Duodenal mucosa (tissue), 2 donors: Measurements from ENCODE around the gene DLG2.

Experiments
- H3K27ac ChIP-seq: one replicate; pipeline ENCODE4 v1.7.0; 2013; ENCODE audit warnings: low read depth, low read length
- H3K27me3 ChIP-seq, 2 donors: one replicate each; pipeline ENCODE4 v1.7.0; 2013; ENCODE audit warnings: low read length in 2 of 2, control low read depth in 1 of 2; ENCODE audit not compliant: insufficient read depth in 2 of 2, control insufficient read depth in 1 of 2
- H3K36me3 ChIP-seq, 2 donors: one replicate each; pipeline ENCODE4 v1.7.0; 2013; ENCODE audit warnings: low read length in 2 of 2, control low read depth in 1 of 2; ENCODE audit not compliant: insufficient read depth in 2 of 2, control insufficient read depth in 1 of 2
- H3K4me1 ChIP-seq, 2 donors: one replicate each; pipeline ENCODE4 v1.7.0; 2013; ENCODE audit warnings: low read length in 2 of 2, control low read depth in 1 of 2; ENCODE audit not compliant: insufficient read depth in 2 of 2, control insufficient read depth in 1 of 2
- H3K4me3 ChIP-seq, 2 donors: one replicate each; pipeline ENCODE4 v1.7.0; 2013; ENCODE audit warnings: low read length in 2 of 2, low read depth in 1 of 2
- H3K9ac ChIP-seq, 2 donors: one replicate each; pipeline ENCODE4 v1.7.0; 2013; ENCODE audit warnings: low read length in 2 of 2, low read depth in 1 of 2
- H3K9me3 ChIP-seq, 2 donors: one replicate each; pipeline ENCODE4 v1.7.0; 2013; ENCODE audit warnings: low read length in 2 of 2, control low read depth in 1 of 2; ENCODE audit not compliant: control insufficient read depth in 1 of 2

DLG2 gene

DNA sequence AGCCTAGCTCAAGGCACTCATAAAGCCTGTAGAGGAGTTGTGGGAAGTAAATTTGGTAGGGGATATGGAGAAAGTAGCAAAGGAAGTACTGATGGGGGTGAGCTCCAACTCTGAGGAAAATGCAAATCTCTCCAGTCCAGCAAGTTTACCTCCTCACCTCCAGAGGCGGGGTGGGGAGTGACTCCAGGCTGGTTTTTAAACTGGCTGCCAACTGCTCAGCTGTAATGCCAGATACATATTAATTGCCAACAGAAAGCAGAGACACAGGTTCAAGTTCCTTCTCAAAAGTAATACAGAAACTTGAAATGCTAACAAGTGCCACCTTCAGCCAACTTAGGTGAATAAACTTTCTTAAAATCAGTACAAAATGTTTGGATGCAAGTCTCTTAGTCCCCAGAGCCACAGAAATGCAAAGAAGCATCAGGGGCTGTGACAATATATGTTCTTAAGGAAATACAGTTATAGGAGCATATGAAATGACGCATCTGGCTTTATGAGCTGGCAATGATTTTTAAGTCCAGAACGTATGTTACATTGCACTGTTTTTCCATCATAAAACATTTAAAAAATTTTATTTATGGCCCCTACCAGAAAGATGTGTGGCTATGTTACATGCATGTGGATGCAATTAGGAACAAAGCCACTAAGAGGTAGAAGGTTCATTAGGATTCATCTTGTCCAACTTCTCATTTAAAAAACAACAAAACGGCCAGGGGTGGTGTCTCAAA, 1904.6 kb downstream of the DLG2 start:
- Histone ChIP-seq H3K27me3 (peaks cover 0 to 9% of the 10 kb centered on the region in 2 donors), H3K4me1 (peaks cover 0 to 4% of the 10 kb centered on the region in 2 donors), H3K27ac (no peak overlapping the region), H3K4me3 (no peak overlapping the region), H3K9me3 (no peaks in the 10 kb centered on the region), H3K9ac (no peak overlapping the region), H3K36me3 (no peaks in the 10 kb centered on the region)

DNA sequence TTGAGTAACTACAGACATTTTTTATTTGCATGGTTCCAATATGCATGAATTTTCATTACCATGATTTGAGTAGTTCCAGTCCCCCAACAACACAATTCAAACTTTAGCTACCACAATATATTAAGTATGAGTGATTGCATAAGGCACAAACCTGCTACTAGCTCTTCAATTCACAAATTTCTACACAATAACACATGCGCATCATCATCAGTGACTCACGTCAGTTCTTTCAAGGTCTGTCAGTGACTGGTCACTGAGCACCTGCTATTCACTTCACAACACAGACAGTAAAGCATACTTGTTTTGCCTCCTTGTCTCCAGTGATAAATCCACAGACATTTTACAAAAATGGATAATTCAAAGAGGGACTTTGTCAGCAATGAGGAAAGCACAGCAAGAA, 1905.9 kb downstream of the DLG2 start:
- Histone ChIP-seq H3K27ac (no peak overlapping the region), H3K36me3 (no peaks in the 10 kb centered on the region), H3K4me3 (no peak overlapping the region), H3K4me1 (peaks cover 0 to 4% of the 10 kb centered on the region in 2 donors), H3K9ac (no peak overlapping the region), H3K27me3 (peaks cover 0 to 9% of the 10 kb centered on the region in 2 donors), H3K9me3 (no peaks in the 10 kb centered on the region)

DNA sequence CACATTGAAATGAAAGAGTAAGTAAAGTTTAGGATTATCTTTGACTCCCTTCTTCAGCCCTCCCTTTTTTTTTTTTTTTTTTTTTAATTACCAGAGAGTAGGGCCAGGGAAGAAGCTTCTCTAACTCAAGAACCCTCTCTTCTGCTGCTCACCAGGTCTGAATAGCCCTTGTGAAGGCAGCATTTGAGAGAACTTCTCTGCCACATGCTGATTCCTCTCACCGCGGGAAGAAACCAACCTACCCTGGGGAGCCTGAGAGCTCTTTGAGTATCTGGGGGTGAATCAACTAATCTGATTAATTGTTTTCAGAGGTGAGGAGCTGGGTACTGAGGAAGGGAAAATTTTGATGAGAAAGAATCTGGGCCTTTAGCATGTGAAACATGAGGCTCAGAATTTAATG, 1906.5 kb downstream of the DLG2 start:
- H3K4me3 ChIP-seq: no peak overlapping the region
- H3K36me3 ChIP-seq: no peaks in the 10 kb centered on the region
- H3K9ac ChIP-seq: no peak overlapping the region
- H3K4me1 ChIP-seq: peaks cover 0 to 4% of the 10 kb centered on the region in 2 donors
- no peak overlapping the region for H3K27ac ChIP-seq
- peaks cover 0 to 8% of the 10 kb centered on the region in 2 donors for H3K27me3 ChIP-seq
- H3K9me3 ChIP-seq: no peaks in the 10 kb centered on the region

DNA sequence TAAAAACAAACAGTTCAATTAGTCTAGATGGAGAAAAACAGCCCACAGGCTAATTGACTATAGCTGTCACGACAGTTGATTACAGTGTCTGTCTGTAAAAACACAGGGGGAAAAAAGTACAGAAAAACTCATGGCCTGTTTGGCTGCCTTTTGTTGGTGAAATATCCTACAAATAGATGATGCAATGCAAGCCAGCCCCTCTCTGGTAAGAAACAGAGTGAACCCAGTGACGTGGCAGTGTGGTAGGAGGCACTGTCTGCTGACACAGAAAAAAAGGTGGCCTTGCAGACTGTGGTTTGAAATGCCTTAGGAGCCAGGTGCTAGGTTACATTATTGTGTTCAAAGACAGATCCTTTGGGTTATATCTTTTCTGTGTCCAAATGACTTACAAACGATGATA, 1909.6 kb downstream of the DLG2 start:
- Histone ChIP-seq H3K4me3 (no peak overlapping the region), H3K36me3 (no peaks in the 10 kb centered on the region), H3K9ac (no peak overlapping the region), H3K27me3 (no peaks in the 10 kb centered on the region), H3K9me3 (no peaks in the 10 kb centered on the region), H3K27ac (no peak overlapping the region), H3K4me1 (no peaks in the 10 kb centered on the region)

DNA sequence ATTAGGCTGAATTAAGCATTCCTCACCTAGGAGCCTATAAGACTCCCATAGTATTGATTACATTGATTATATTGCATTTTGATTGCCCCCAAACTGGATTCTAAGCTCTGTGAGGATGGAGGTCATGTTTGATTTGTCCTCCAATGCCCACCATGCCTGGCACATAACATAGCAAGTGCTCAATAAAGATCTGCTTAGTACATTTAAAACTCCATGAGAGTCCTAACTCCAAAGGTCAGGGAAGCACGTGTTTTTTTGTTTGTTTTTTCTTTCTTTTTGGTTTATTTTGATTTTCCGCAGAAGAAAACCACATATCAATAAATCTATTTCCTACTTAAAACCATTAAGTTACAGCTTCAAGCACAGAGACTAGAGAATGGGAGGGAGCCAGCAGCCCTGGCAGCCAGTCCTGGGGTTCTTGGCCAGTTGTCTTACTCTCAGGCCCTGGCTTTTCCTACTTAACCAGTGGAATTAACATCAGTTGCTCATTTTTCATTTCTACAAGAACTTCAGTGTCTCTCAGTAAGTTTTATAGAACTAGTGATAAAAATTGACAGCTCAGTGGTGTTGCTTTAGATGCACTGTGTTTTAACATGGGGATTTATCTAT, 1911.1 kb downstream of the DLG2 start:
- Histone ChIP-seq H3K4me1 (no peaks in the 10 kb centered on the region), H3K9me3 (no peaks in the 10 kb centered on the region), H3K36me3 (no peaks in the 10 kb centered on the region), H3K27me3 (no peaks in the 10 kb centered on the region), H3K4me3 (no peak overlapping the region), H3K9ac (no peak overlapping the region), H3K27ac (no peak overlapping the region)

DNA sequence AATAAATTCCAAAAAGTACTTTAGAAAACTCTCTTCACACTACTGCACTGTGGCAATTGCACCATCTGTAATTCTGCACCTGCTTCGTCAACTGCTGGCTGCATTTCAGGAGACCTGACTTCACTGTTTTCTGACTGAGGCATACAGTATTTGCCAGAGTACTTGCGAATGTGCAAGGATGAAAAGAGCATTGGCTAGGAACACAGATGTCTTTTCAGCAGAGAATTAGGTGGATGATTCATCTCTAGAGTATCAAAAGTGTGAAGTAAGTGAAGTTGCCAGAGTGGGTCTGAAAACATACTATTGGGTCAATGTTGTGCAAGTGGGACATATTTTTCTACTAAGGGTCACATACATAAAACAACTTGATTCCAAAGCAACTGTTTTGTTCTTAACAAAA, 1913.4 kb downstream of the DLG2 start:
- Histone ChIP-seq H3K27ac (no peak overlapping the region), H3K36me3 (no peaks in the 10 kb centered on the region), H3K9me3 (no peaks in the 10 kb centered on the region), H3K9ac (no peak overlapping the region), H3K27me3 (no peaks in the 10 kb centered on the region), H3K4me1 (no peaks in the 10 kb centered on the region), H3K4me3 (no peak overlapping the region)

DNA sequence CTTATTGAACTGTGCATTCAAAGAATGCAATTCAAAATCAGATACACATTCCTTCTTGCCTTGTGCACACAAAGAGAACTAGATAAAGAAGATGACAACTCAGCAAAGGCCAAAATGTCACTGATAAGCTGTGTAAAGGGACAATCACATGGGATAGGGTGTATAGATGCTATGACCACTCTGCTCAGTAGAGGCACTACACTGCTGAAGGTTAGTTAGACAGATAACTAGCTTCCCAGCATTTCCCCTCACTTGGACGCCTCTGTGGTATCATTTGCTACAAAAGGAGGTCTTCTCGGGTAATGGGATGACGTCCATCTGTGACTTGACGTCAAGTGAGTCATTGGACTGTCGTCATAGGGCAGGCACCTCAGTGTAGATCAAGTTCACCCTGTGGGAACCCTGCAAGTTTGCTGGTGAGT, 1916.0 kb downstream of the DLG2 start:
- Histone ChIP-seq H3K4me1 (no peaks in the 10 kb centered on the region), H3K27ac (no peak overlapping the region)

DNA sequence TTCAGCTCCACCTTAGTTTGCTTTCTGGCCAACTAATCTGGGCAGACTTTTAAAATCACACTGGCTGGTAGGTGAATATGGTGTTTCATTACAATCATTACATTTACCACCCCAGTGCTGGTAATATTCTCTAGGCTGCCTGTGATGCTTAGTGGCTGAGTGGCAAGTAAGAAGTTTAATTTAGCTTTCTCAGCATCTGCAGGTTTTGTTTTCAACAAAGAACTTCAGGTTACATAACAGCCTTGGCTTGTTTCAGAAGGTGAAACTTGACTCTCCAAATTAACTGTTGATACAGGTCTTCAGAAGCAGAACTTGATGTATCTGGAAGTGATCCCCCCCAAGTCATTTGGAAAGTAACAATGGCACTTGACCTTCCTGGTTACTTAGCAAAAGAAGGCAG, 1917.7 kb downstream of the DLG2 start:
- H3K27me3 ChIP-seq: no peaks in the 10 kb centered on the region

More for the DNA sequence above, 1916.0 kb downstream of the DLG2 start:
- no peak overlapping the region for H3K9ac ChIP-seq
- no peaks in the 10 kb centered on the region for H3K36me3 ChIP-seq
- H3K27me3 ChIP-seq: no peaks in the 10 kb centered on the region
- H3K9me3 ChIP-seq: no peaks in the 10 kb centered on the region
- H3K4me3 ChIP-seq: no peak overlapping the region

DNA sequence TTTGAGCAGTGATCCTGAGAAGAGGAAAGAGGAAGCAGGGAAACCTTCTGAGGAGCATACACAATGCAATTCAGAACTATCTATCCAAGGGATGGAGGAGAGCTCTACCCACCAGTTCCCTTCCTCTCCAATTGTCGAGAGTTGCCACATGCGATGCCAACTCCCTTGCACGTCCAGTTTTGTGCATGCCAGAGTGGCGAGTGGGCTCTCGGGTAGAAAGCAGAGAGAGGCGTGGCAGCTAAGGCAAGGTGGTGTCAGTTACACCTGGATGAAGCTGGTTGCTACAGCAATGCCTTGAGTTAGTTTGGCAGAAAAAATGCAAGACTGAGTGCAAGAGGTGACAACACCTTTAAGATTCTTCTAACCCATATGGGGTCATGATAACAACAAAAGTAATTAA, 1920.6 kb downstream of the DLG2 start:
- Histone ChIP-seq H3K27ac (no peak overlapping the region), H3K36me3 (no peaks in the 10 kb centered on the region), H3K27me3 (no peaks in the 10 kb centered on the region), H3K4me3 (no peak overlapping the region), H3K4me1 (no peaks in the 10 kb centered on the region), H3K9me3 (no peaks in the 10 kb centered on the region), H3K9ac (no peak overlapping the region)

More for the DNA sequence above, 1917.7 kb downstream of the DLG2 start:
- no peaks in the 10 kb centered on the region for H3K9me3 ChIP-seq
- no peaks in the 10 kb centered on the region for H3K4me1 ChIP-seq
- H3K9ac ChIP-seq: no peak overlapping the region
- no peak overlapping the region for H3K27ac ChIP-seq
- H3K36me3 ChIP-seq: no peaks in the 10 kb centered on the region
- H3K4me3 ChIP-seq: no peak overlapping the region

DNA sequence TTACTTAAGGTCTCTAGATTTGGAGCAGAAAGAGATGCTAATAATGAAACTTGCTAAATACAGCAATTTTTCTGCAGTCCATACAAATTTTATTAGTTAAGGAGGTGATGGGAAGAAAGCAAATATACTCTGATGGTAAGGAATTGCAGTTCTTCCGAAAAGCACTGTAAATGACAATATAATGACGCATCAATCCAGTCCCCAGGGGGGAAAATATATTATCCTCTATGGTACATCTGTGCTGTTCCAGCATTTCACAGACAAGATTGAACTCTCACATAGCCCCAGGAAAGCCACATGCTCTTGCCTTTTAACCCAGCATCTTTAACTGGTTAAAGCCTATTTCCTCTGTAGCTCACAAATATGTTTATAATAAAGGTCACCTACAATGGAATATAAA, 1924.3 kb downstream of the DLG2 start:
- Histone ChIP-seq H3K4me1 (no peaks in the 10 kb centered on the region), H3K27me3 (no peaks in the 10 kb centered on the region), H3K36me3 (no peaks in the 10 kb centered on the region), H3K4me3 (no peak overlapping the region), H3K9ac (no peak overlapping the region), H3K27ac (no peak overlapping the region), H3K9me3 (no peaks in the 10 kb centered on the region)
